ENCODE data around the gene IWS1. TPM values are rescaled to one million over a fixed set of nuclear protein-coding genes. Genes with fewer than 3 reads are reported as not detected.

Gene IWS1
- total RNA-seq, 1 experiment from 2014 or later: 70.5 TPM

DNA sequence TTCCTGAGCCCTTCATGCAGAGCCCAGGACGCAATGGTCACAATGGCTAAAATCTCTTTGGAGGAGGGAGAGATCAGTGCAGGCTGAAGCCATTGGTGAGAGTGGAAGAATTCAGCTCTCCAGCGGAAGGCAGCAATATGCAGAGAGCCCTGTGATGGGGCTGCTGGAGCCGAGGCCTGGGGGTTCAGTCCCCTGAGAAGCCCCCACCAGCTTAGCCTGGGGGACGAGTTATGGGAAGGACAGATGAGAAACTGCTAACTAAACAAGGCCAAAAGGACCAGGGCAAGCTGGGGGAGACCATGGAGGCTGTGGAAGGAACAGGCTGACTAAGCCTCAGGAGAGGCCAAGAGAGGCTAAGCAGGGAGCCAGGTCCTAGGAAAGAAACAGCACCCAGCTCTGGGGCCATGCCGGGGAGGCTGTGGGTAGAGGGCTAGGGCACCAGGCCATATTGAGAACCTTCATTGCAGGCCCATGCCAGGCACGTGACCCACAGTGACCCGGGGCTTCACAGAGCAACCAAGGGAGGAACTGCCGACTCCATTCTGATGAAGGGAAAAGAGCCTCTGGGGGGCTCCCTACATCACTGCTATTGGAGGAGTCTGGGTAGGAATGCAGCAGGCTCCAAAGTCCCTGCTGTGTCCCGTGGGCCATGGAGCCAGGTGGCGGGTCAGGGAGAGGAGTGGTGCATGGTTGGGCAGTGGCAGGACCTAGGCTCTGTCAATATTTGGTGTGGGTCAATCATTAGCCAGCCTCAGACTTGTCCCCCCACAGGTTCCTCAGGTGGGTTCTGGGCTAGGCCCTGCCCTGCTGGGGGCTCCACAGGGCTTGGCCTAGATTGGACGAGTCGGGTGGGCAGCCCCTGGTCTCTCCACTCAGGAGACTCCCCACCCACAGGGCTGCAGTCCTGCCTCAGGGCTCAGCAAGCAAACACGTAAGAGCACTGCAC lies 88.2 kb downstream of the IWS1 start:
- H3K36me3 Mint-ChIP-seq: peaks cover 5% of the 10 kb centered on the region; the same call in 1 of the 2 replicates
- peaks cover 27% of the 10 kb centered on the region for H3K9me3 Mint-ChIP-seq
- no peaks in the 10 kb centered on the region for H3K4me1 Mint-ChIP-seq
- ATAC-seq (peak; percentile 93), DNase-seq (ENCODE audit: low spot score) (no peak)
- CTCF ChIA-PET: interaction anchor here (0.8 to 2.0 kb wide), 5 partner anchors 16 to 241 kb away, joined by 3 to 4 read pairs (median 3); no protein-coding TSS in a partner anchor
- no peak overlapping the region for H3K4me3 Mint-ChIP-seq
- no peaks in the 10 kb centered on the region; the same call in 1 of the 2 replicates for H3K27me3 Mint-ChIP-seq (ENCODE audit: low read depth)
- POLR2A ChIA-PET: no interaction called here
- H3K27ac Mint-ChIP-seq: no peak overlapping the region
- TF ChIP-seq, protein P1, sequence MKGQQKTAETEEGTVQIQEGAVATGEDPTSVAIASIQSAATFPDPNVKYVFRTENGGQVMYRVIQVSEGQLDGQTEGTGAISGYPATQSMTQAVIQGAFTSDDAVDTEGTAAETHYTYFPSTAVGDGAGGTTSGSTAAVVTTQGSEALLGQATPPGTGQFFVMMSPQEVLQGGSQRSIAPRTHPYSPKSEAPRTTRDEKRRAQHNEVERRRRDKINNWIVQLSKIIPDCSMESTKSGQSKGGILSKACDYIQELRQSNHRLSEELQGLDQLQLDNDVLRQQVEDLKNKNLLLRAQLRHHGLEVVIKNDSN (CRISPR knock-in tag; IDR thresholded peaks at IDR 0.05): no peak
- TF ChIP-seq GRHL2 (CRISPR knock-in tag; IDR thresholded peaks at IDR 0.05; ENCODE audit: insufficient replicate concordance, severe bottlenecking) (no peak), GABPB1 (CRISPR knock-in tag; IDR thresholded peaks at IDR 0.05) (peak; percentile 58; the same call in 1 of the 2 replicates), HMGA2 (CRISPR knock-in tag; IDR thresholded peaks at IDR 0.05) (no peak), NR1H2 (CRISPR knock-in tag; IDR thresholded peaks at IDR 0.05) (no peak), ZNF671 (CRISPR knock-in tag; IDR thresholded peaks at IDR 0.05) (no peak)
- TF ChIP-seq, protein P2, sequence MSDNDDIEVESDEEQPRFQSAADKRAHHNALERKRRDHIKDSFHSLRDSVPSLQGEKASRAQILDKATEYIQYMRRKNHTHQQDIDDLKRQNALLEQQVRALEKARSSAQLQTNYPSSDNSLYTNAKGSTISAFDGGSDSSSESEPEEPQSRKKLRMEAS (CRISPR knock-in tag; IDR thresholded peaks at IDR 0.05): no peak
- TF ChIP-seq, protein P3, sequence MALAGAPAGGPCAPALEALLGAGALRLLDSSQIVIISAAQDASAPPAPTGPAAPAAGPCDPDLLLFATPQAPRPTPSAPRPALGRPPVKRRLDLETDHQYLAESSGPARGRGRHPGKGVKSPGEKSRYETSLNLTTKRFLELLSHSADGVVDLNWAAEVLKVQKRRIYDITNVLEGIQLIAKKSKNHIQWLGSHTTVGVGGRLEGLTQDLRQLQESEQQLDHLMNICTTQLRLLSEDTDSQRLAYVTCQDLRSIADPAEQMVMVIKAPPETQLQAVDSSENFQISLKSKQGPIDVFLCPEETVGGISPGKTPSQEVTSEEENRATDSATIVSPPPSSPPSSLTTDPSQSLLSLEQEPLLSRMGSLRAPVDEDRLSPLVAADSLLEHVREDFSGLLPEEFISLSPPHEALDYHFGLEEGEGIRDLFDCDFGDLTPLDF (CRISPR knock-in tag; IDR thresholded peaks at IDR 0.05): no peak

DNA sequence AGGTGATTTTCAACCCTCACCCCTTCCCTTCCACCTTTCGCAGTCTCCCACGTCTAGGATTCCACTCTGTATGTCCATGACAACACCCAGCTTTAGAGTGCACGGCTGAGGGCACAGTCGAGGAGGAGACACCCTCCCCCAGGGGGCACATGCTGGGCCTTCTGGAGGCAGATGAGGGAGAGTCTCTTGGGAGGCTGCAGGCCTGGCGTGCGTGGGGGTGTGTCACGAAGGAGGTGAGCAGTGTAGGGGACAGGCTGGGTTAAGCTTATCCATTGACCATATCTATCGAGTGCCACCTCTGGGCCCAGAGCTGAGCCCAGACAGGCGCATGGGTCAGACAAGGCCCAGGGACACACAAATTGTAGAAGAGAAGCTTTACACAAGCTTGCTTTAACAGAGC lies 89.2 kb downstream of the IWS1 start:
- Mint-ChIP-seq H3K9me3 (peaks cover 17% of the 10 kb centered on the region), H3K36me3 (peaks cover 5% of the 10 kb centered on the region; the same call in 1 of the 2 replicates), H3K27ac (no peak overlapping the region), H3K4me3 (no peak overlapping the region), H3K4me1 (no peaks in the 10 kb centered on the region), H3K27me3 (ENCODE audit: low read depth) (no peaks in the 10 kb centered on the region; the same call in 1 of the 2 replicates)
- ChIA-PET CTCF (interaction anchor here (0.8 to 4.2 kb wide), 7 partner anchors 14 to 240 kb away, joined by 3 to 15 read pairs (median 3); no protein-coding TSS in a partner anchor), POLR2A (no interaction called here)
- TF ChIP-seq NR3C1 (CRISPR knock-in tag; conservative IDR thresholded peaks at IDR 0.05; ENCODE audit: low read depth) (no peak), TEAD1 (CRISPR knock-in tag; IDR thresholded peaks at IDR 0.05) (no peak), ZNF219 (CRISPR knock-in tag; IDR thresholded peaks at IDR 0.05; ENCODE audit: borderline replicate concordance) (no peak), ZNF317 (CRISPR knock-in tag; IDR thresholded peaks at IDR 0.05; ENCODE audit: borderline replicate concordance, low read depth) (no peak), NFYB (CRISPR knock-in tag; conservative IDR thresholded peaks at IDR 0.05; ENCODE audit: low read depth) (no peak), SOX15 (CRISPR knock-in tag; IDR thresholded peaks at IDR 0.05) (no peak), HMGA2 (CRISPR knock-in tag; IDR thresholded peaks at IDR 0.05) (no peak), MYBL2 (CRISPR knock-in tag; IDR thresholded peaks at IDR 0.05) (no peak), ELF4 (CRISPR knock-in tag; IDR thresholded peaks at IDR 0.05; ENCODE audit: low read depth) (no peak)
- TF ChIP-seq, protein P4, sequence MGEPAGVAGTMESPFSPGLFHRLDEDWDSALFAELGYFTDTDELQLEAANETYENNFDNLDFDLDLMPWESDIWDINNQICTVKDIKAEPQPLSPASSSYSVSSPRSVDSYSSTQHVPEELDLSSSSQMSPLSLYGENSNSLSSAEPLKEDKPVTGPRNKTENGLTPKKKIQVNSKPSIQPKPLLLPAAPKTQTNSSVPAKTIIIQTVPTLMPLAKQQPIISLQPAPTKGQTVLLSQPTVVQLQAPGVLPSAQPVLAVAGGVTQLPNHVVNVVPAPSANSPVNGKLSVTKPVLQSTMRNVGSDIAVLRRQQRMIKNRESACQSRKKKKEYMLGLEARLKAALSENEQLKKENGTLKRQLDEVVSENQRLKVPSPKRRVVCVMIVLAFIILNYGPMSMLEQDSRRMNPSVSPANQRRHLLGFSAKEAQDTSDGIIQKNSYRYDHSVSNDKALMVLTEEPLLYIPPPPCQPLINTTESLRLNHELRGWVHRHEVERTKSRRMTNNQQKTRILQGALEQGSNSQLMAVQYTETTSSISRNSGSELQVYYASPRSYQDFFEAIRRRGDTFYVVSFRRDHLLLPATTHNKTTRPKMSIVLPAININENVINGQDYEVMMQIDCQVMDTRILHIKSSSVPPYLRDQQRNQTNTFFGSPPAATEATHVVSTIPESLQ (CRISPR knock-in tag; IDR thresholded peaks at IDR 0.05): no peak
- ATAC-seq: no peak
- no peak for DNase-seq (ENCODE audit: low spot score)

DNA sequence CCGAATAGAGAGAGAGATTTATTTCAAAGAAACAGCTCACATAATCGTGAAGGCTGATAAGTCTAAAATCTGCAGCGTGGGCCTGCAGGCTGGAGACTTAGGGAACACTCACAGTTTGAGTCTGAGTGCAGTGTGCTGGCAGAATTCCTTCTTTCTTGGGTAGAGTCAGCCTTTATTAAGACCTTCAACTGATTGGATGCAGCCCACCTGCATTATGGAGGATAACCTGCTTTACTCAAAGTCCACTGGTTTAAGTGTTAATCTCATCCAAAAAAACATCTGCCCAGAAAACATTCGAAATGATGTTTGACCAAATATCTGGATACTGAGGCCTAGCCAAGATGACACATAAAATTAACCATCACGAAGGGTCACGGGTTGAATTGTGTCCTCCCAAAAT lies 91.8 kb downstream of the IWS1 start:
- Mint-ChIP-seq H3K27me3 (ENCODE audit: low read depth) (no peaks in the 10 kb centered on the region), H3K4me1 (no peaks in the 10 kb centered on the region), H3K27ac (no peak overlapping the region), H3K9me3 (no peaks in the 10 kb centered on the region), H3K4me3 (no peak overlapping the region), H3K36me3 (no peaks in the 10 kb centered on the region)
- POLR2A ChIA-PET: no interaction called here
- CTCF ChIA-PET: interaction anchor here (1.9 to 4.2 kb wide), 2 partner anchors 19 to 237 kb away, joined by 6 to 15 read pairs; no protein-coding TSS in a partner anchor
- no peak for ATAC-seq
- no peak for DNase-seq (ENCODE audit: low spot score)
- no peak for TF ChIP-seq MYBL2 (CRISPR knock-in tag; IDR thresholded peaks at IDR 0.05)
- TF ChIP-seq, protein P5, sequence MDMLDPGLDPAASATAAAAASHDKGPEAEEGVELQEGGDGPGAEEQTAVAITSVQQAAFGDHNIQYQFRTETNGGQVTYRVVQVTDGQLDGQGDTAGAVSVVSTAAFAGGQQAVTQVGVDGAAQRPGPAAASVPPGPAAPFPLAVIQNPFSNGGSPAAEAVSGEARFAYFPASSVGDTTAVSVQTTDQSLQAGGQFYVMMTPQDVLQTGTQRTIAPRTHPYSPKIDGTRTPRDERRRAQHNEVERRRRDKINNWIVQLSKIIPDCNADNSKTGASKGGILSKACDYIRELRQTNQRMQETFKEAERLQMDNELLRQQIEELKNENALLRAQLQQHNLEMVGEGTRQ (CRISPR knock-in tag; IDR thresholded peaks at IDR 0.05): no peak
- TF ChIP-seq, protein P6, sequence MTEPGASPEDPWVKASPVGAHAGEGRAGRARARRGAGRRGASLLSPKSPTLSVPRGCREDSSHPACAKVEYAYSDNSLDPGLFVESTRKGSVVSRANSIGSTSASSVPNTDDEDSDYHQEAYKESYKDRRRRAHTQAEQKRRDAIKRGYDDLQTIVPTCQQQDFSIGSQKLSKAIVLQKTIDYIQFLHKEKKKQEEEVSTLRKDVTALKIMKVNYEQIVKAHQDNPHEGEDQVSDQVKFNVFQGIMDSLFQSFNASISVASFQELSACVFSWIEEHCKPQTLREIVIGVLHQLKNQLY (CRISPR knock-in tag; IDR thresholded peaks at IDR 0.05): no peak
- TF ChIP-seq NR1H2 (CRISPR knock-in tag; IDR thresholded peaks at IDR 0.05): no peak
- no peak for TF ChIP-seq ATF1 (CRISPR knock-in tag; IDR thresholded peaks at IDR 0.05)
- no peak for TF ChIP-seq SMAD4 (CRISPR knock-in tag; IDR thresholded peaks at IDR 0.05)
- TF ChIP-seq HMGA2 (CRISPR knock-in tag; IDR thresholded peaks at IDR 0.05): no peak
